ENCODE measurements around the gene SERPINB2.
"Not testable (repeated sequence)": the region's sequence is repeated elsewhere in the genome, so short reads cannot be mapped to it uniquely, and the experiment has no call there.

The SERPINB2 gene

DNA sequence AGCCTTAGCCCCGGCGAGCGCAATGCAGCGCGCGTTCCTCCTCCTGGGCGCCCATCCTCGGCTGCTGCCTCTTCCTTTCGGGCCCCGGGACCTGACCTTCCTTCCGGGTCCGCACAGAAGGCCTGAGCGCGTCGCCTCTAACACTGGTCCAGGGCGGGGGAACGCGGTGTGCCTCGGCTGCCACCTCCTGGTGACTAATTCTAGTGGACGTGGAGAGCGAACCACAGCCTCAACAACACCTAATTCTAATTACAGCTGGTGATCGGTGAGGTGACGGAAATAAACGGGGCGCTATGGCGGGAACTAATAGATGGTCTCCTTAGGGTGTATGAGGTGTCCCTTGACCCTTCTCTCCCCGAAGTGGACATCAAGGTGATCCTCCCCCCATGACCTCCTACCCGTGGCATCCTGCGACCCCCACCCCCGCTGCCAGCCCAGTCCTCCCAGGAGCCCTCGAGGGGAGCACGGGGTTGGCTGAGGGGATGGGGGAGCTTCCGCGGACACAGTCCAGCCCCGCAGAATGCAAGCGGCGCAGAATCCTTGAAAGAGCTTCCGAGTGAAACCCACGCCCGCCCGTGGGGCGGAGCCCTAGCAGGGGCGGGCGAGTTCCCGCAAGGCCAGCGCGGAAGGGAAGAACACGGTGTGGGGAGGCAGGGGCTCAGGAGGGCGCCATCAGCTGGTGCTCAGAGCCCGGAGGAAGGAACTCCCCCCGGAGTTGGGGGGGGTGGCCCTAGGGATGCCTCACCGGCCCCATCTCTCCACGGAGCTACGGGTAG, 48.8 kb downstream of the SERPINB2 start:
- DNase-seq (ENCODE audit: low read depth), result peak; percentile 20

DNA sequence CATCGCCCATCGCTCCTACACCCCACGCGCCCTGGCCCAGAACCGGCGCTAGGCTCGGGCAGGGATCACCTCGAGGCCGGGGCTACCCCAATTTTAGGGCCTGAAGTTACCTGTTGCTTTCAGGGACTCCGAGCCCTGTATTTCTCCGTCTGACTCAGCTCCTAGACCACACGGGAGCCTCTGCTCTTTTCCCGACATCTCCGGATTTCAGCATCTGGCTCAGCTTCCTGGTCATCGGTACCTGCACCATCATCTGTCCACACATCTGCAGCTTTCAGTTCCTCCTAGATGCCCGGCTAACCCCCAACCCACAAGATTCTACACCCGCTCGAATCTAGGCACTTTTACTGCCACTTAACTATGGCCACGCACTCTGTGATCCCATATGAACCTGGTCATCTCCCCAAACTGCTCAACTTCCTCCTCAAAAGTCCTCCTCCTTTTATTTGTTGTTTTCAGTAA, 49.5 kb downstream of the SERPINB2 start:
- DNase-seq (ENCODE audit: low read depth), result no peak

DNA sequence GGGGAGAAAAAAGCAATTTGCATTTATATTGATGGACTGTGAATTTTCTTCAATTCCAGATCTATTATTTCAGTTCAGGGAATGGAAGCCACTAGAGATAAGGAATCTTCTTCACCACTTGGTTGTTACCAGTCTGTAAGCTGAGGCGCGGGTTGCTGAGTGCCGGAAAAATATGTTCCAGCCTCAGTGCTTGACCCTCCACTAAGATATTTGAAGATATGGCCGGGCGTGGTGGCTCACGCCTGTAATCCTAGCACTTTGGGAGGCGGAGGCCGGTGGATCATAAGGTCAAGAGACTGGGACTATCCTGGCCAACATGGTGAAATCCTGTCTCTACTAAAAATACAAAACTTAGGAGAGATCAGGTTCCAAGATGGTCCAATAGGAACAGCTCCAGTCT, 52.5 kb downstream of the SERPINB2 start:
- no peak for DNase-seq (ENCODE audit: low read depth)

DNA sequence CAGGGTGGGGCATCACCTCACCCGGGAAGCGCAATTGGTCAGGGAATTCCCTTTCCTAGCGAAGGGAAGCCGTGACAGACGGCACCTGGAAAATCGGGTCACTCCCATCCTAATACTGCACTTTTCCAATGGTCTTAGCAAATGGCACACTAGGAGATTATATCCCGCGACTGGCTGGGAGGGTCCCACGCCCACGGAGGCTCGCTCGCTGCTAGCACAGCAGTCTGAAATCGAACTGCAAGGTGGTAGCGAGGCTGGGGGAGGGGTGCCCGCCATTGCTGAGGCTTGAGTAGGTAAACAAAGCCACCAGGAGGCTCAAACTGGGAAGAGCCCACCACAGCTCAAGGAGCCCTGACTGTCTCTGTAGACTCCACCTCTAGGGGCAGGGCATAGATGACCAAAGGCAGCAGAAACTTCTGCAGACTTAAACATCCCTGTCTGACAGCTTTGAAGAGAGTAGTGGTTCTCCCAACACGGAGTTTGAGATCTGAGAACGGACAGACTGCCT, 53.1 kb downstream of the SERPINB2 start:
- DNase-seq (ENCODE audit: low read depth), result not testable (repeated sequence)

DNA sequence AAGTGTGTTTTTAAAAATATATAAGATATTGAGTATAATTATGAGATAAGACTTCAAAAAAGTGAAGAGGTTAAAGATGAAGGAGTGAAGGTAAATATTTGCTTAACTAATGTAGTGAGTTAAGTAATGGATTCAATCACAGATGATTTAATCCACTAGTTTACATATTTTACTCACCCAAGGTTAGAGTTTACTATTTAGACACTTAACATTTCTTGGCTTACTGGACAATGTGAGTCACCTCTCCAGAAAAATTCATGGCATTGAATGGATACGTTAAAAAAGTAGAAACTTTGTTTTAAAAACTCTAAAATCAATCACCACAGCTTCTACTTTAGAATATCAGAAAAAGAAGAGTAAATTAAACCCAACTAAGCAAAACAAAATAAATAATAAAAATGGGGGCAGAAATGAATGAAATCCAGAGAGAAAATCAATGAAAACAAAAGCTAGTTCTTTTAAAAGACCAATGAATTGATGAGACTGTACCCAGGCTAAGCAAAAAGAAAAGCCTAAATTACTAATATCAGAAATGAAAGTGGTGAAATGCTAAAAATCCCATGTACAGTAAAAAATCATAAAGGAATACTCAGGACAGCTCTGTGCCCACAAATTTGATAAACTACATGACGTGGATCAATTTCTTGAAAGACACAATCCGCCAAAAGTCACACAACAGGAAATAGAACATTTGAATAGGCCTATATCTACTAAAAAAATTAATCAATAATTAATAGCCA, 59.7 kb downstream of the SERPINB2 start:
- DNase-seq (ENCODE audit: low read depth), result no peak

DNA sequence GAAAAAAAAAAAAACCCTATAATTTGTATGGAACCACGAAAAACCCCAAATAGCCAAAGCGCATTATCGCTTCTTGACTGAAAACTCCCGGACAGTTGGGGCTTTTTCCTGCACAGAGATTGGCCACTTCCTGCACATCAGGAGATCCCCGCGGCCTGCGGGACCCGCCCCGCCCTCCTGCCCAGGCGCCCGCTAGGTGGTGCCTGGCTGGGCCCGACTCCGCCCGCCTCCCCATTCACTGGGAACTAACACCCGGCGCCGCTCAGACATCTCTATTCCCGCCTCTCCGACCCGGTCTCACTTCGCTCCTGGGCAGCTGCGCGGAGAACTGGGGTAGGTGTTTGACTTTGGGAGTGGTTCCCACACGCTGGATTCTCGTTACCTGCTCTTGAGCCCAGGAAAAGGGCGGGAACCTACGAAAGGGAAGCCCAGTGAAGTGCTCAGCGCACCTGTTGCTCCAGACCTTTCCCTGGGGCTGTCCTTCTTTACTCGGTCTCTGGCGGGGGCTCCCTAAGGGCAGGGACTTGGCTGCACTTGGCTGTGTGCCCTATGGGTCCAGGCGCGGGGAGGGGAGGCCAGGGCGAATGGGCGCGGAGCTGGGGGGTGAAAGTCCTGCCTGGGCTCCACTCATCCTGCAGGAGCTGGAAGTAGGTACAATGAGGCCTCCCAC, 61.7 kb downstream of the SERPINB2 start, which contains the start of gene HMSD:
HMSD (plus strand) TSS at position 234 of the 670 bp plus-strand sequence. CDS start 4,155 bp downstream, outside the sequence.
- no peak for DNase-seq (ENCODE audit: low read depth)

DNA sequence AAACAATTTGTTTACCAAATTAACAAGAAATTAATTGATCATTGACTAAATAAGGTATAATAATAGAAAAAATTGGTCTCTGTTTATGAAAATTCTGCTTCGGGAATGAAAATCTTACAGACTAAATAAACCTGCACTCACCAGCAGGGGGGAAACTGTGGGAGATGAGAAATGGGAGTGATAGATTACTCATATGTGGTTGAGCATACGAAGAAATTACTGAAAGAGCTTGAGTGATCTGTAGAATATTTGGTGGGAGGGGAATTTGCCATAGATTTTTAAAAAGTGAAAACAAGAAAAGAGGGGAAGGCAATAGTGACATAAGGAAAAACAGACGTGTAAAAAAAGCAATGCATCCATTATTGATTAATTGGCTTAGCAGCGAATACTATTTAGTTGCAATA, 63.8 kb downstream of the SERPINB2 start:
- DNase-seq (ENCODE audit: low read depth), result no peak

Data from T follicular helper cell (primary cell).